ENCODE measurements around the gene CDKN2B. TPM values are rescaled to one million over a fixed set of nuclear protein-coding genes. Genes with fewer than 3 reads are reported as not detected.
"Not testable (repeated sequence)": the region's sequence is repeated elsewhere in the genome, so short reads cannot be mapped to it uniquely, and the experiment has no call there.

Gene CDKN2B
- total RNA-seq, 4 donors from 2014 or later = 37.6 to 83.2 (median 55.0) TPM

- TF ChIP-seq, protein P1, sequence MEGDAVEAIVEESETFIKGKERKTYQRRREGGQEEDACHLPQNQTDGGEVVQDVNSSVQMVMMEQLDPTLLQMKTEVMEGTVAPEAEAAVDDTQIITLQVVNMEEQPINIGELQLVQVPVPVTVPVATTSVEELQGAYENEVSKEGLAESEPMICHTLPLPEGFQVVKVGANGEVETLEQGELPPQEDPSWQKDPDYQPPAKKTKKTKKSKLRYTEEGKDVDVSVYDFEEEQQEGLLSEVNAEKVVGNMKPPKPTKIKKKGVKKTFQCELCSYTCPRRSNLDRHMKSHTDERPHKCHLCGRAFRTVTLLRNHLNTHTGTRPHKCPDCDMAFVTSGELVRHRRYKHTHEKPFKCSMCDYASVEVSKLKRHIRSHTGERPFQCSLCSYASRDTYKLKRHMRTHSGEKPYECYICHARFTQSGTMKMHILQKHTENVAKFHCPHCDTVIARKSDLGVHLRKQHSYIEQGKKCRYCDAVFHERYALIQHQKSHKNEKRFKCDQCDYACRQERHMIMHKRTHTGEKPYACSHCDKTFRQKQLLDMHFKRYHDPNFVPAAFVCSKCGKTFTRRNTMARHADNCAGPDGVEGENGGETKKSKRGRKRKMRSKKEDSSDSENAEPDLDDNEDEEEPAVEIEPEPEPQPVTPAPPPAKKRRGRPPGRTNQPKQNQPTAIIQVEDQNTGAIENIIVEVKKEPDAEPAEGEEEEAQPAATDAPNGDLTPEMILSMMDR (IDR thresholded peaks at IDR 0.05) = no peak
- TF ChIP-seq POLR2A (IDR thresholded peaks at IDR 0.05) = no peak
- DNase-seq (ENCODE audit: low spot score in 2 of 2) = no peak
- intact Hi-C loops (cut with DNase I; ENCODE audit: low total_unique reads) = no loop called here
- WGBS, 2 donors = 74 to 80% methylated on average over 2 of the region's 2 CpGs
- no peak overlapping the region for H3K4me3 ChIP-seq (ENCODE audit: low read depth, poor library complexity, severe bottlenecking)
Observed at GRCh38 chr9:21961569-21961968, 47.5 kb downstream of the CDKN2B start.

DNA sequence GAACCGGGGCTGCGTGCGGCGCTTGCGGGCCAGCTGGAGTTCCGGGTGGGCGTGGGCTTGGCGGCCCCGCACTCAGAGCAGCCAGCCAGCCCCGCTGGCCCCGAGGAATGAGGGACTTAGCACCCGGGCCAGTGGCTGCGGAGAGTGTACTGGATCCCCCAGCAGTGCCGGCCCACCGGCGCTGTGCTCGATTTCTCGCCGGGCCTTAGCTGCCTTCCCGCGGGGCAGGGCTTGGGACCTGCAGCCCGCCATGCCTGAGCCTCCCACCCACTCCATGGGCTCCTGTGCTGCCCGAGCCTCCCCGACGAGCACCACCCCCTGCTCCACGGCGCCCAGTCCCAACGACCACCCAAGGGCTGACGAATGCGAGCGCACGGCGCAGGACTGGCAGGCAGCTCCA lies 49.8 kb downstream of the CDKN2B start:
- DNase-seq (ENCODE audit: low spot score in 2 of 2); intact Hi-C loops (cut with DNase I; ENCODE audit: low total_unique reads); H3K4me3 ChIP-seq (ENCODE audit: low read depth, poor library complexity, severe bottlenecking): not testable (repeated sequence)
- WGBS, 2 donors = 90 to 94% methylated on average over 27 to 32 of the region's 33 CpGs

DNA sequence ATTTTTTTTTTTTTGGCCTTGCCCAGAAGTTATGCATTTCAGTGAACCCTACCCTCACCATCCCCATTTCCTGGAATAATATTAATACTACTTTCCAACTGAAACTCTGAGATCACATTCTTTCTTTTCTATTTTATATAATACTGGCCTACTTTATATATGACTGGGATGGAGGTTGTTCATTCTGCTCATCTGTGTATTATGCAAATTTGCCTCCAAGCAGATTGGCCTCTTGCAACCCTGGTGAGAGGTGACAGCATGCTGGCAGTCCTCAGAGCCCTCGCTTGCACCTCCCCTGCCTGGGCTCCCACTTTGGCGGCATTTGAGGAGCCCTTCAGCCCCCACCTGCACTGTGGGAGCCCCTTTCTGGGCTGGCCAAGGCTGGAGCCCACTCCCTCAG lies 50.3 kb downstream of the CDKN2B start:
- WGBS, 2 donors = 89 to 92% methylated on average over 2 of the region's 2 CpGs
- no peak for DNase-seq (ENCODE audit: low spot score in 2 of 2)
- H3K4me3 ChIP-seq (ENCODE audit: low read depth, poor library complexity, severe bottlenecking) = no peak overlapping the region
- TF ChIP-seq, protein P1 (IDR thresholded peaks at IDR 0.05) = no peak
- no peak for TF ChIP-seq POLR2A (IDR thresholded peaks at IDR 0.05)
- intact Hi-C loops (cut with DNase I; ENCODE audit: low total_unique reads) = no loop called here

Other genes starting within 250 kb of the CDKN2B start
- gene MTAP, start 206.7 kb downstream of the CDKN2B start, total RNA-seq = 10 to 100 TPM; 12.9 to 18.2 (median 14.7) TPM
- gene CDKN2A, start 14.9 kb downstream of the CDKN2B start, total RNA-seq = 1 to 10 TPM in 3 of 4 donors, not detected in 1; 1.8 to 3.9 (median 1.9) TPM
- gene CDKN2B-AS1, start 14.5 kb downstream of the CDKN2B start, total RNA-seq = under 1 TPM in 1 of 4 donors, not detected in 3; 0.49 TPM